IPS-NIHi7 (cell line): ENCODE measurements around the gene MPPED2.

Experiments
- DNase-seq: peaks from one replicate; pipeline ENCODE4 v3.0.0; 2012; ENCODE audit warnings: mixed read lengths; ENCODE audit errors: extremely low spot score

MPPED2 gene

GRCh38 chr11:30487200-30487898 is 98.8 kb downstream of the MPPED2 start:
- DNase-seq = no peak

GRCh38 chr11:30485756-30486155 is 100.4 kb downstream of the MPPED2 start:
- DNase-seq = no peak

GRCh38 chr11:30485222-30485621 is 100.9 kb downstream of the MPPED2 start:
- no peak for DNase-seq

- DNase-seq = no peak
Observed at GRCh38 chr11:30483056-30483455, 103.1 kb downstream of the MPPED2 start.

GRCh38 chr11:30481796-30482195 is 104.4 kb downstream of the MPPED2 start:
- DNase-seq = no peak

- DNase-seq = no peak
Observed at GRCh38 chr11:30481330-30481729, 104.8 kb downstream of the MPPED2 start.

GRCh38 chr11:30479899-30480298 is 106.3 kb downstream of the MPPED2 start:
- no peak for DNase-seq

- no peak for DNase-seq
Observed at GRCh38 chr11:30478923-30479322, 107.2 kb downstream of the MPPED2 start.

- no peak for DNase-seq
Observed at GRCh38 chr11:30477061-30477460, 109.1 kb downstream of the MPPED2 start.

- DNase-seq = no peak
Observed at GRCh38 chr11:30474151-30474954, 111.8 kb downstream of the MPPED2 start.

- DNase-seq = no peak
Observed at GRCh38 chr11:30471244-30471643, 114.9 kb downstream of the MPPED2 start.

GRCh38 chr11:30468881-30469280 is 117.3 kb downstream of the MPPED2 start:
- no peak for DNase-seq

GRCh38 chr11:30467176-30467575 is 119.0 kb downstream of the MPPED2 start:
- DNase-seq = no peak

- no peak for DNase-seq
Observed at GRCh38 chr11:30465623-30466022, 120.5 kb downstream of the MPPED2 start.

GRCh38 chr11:30465192-30465591 is 121.0 kb downstream of the MPPED2 start:
- no peak for DNase-seq

- no peak for DNase-seq
Observed at GRCh38 chr11:30463266-30463665, 122.9 kb downstream of the MPPED2 start.

GRCh38 chr11:30462421-30462820 is 123.7 kb downstream of the MPPED2 start:
- DNase-seq = no peak

GRCh38 chr11:30459821-30460220 is 126.3 kb downstream of the MPPED2 start:
- no peak for DNase-seq

- no peak for DNase-seq
Observed at GRCh38 chr11:30459306-30459705, 126.8 kb downstream of the MPPED2 start.

- DNase-seq = no peak
Observed at GRCh38 chr11:30458541-30458940, 127.6 kb downstream of the MPPED2 start.

GRCh38 chr11:30457087-30457486 is 129.1 kb downstream of the MPPED2 start:
- DNase-seq = no peak

- no peak for DNase-seq
Observed at GRCh38 chr11:30455025-30455424, 131.1 kb downstream of the MPPED2 start.

GRCh38 chr11:30454541-30454940 is 131.6 kb downstream of the MPPED2 start:
- no peak for DNase-seq
